HepG2 (cell line): Measurements from ENCODE around the gene SRSF6. TPM values are rescaled to one million over a fixed set of nuclear protein-coding genes. Genes with fewer than 3 reads are reported as not detected.

Experiments used
- ATAC-seq: fragments of 200-7000 bp; cut with Tn5 transposase; 3 replicates; pipeline ENCODE4 v1.9.1; 2020; ENCODE audit warnings: mild to moderate bottlenecking, moderate library complexity
- BruUV-seq: library from RNA; stranded (reverse); fragments of 400-500 nt; replicated peaks from 2 replicates; lab custom pipeline; 2021; lab: Mats Ljungman, UMichigan
- CTCF ChIA-PET: fragments of 300-600 bp; formaldehyde crosslinking; extraction: SDS; loops from one replicate; lab custom pipeline; 2021; ENCODE audit warnings: low total read pairs, inconsistent platforms, low intra/inter-chr PET ratio; lab: Yijun Ruan, JAX
- POLR2A ChIA-PET: fragments of 350-600 bp; sonication (Branson Sonifier 250); formaldehyde crosslinking; loops from one replicate; lab custom pipeline; 2020; ENCODE audit warnings: antibody characterized with exemption, inconsistent platforms; lab: Yijun Ruan, JAX
- DNase-seq: peaks from one replicate; pipeline ENCODE4 v3.0.0-alpha.2; 2015; ENCODE audit warnings: low spot score
- FAIRE-seq: peaks from 3 replicates; lab custom pipeline; 2011; peaks lifted over from hg19 to GRCh38; lab: Jason Lieb, UNC
- H2AFZ ChIP-seq: one replicate; pipeline ENCODE4 v1.6.1; 2011; ENCODE audit warnings: low read length, inconsistent platforms
- H3K27ac ChIP-seq: fragments of 300-600 bp; 3 replicates; pipeline ENCODE4 v1.8.0; 2011; ENCODE audit warnings: mixed run types, mild to moderate bottlenecking, mixed read lengths, low read length, inconsistent platforms; ENCODE audit not compliant: insufficient read depth; ENCODE audit errors: extremely low read length
- H3K27me3 ChIP-seq, 2 experiments: fragments of 200-600 bp in 1 of 2; 2 replicates in 1 of 2; 3 replicates in 1 of 2; pipeline versions ENCODE4 v1.6.0 to v1.8.0; 2011; ENCODE audit warnings: low read length in 2 of 2, mild to moderate bottlenecking in 2 of 2, moderate library complexity in 2 of 2, inconsistent platforms in 1 of 2; ENCODE audit not compliant: insufficient read depth in 2 of 2, control insufficient read depth in 1 of 2
- H3K36me3 ChIP-seq, 2 experiments: fragments of 200-600 bp in 1 of 2; replicated peaks in 1 of 2; 2 replicates in 1 of 2; 3 replicates in 1 of 2; pipeline versions ENCODE4 v1.5.1 to v1.8.0; 2011; ENCODE audit warnings: low read length in 2 of 2, inconsistent platforms in 1 of 2; ENCODE audit not compliant: insufficient read depth in 2 of 2, control insufficient read depth in 1 of 2
- H3K4me1 ChIP-seq: 2 replicates; pipeline ENCODE4 v1.5.1; 2012; ENCODE audit warnings: low read length, inconsistent platforms; ENCODE audit not compliant: insufficient read depth
- H3K4me2 ChIP-seq: 2 replicates; pipeline ENCODE4 v1.6.0; 2011; ENCODE audit warnings: low read depth, low read length, inconsistent platforms
- H3K4me3 ChIP-seq, 3 experiments: fragments of 200-600 bp in 1 of 3; sonication (generic), shearing (Covaris generic) in 1 of 3; replicated peaks in 1 of 3; 2 replicates each; pipeline ENCODE4 v1.5.1; 2011 to 2016; ENCODE audit warnings: low read length in 3 of 3, inconsistent platforms in 2 of 3, low read depth in 2 of 3, mild to moderate bottlenecking in 2 of 3, control low read depth in 1 of 3, mixed read lengths in 1 of 3; ENCODE audit not compliant: insufficient read depth in 1 of 3
- H3K79me2 ChIP-seq: one replicate; pipeline ENCODE4 v1.6.1; 2011; ENCODE audit warnings: low read length, inconsistent platforms; ENCODE audit not compliant: insufficient read depth
- H3K9ac ChIP-seq: 2 replicates; pipeline ENCODE4 v1.6.0; 2011; ENCODE audit warnings: mild to moderate bottlenecking, low read depth, low read length, inconsistent platforms; ENCODE audit not compliant: insufficient read depth
- H3K9me3 ChIP-seq: 2 replicates; pipeline ENCODE4 v1.5.1; 2012; ENCODE audit warnings: mild to moderate bottlenecking, low read length
- H4K20me1 ChIP-seq: 2 replicates; pipeline ENCODE4 v1.6.0; 2011; ENCODE audit warnings: inconsistent platforms, mild to moderate bottlenecking, low read length, moderate library complexity; ENCODE audit not compliant: insufficient read depth
- E2F2 ChIP-seq: sonication (generic); formaldehyde crosslinking; IDR thresholded peaks from 2 replicates; pipeline ENCODE4 v1.4.0; 2020; ENCODE audit warnings: missing genetic modification reagents, borderline replicate concordance
- FOXK1 ChIP-seq: sonication (generic); formaldehyde crosslinking; IDR thresholded peaks from 2 replicates; pipeline ENCODE4 v1.4.0; 2020; ENCODE audit warnings: low read depth, missing genetic modification reagents, borderline replicate concordance
- HOMEZ ChIP-seq: IDR thresholded peaks from 2 replicates; pipeline ENCODE4 v1.6.1; 2016; ENCODE audit warnings: low read depth
- HOXA9 ChIP-seq: sonication (generic); formaldehyde crosslinking; IDR thresholded peaks from 2 replicates; pipeline ENCODE4 v1.8.1; 2022; ENCODE audit warnings: missing genetic modification reagents, mild to moderate bottlenecking, moderate library complexity, borderline replicate concordance
- IRF2 ChIP-seq: IDR thresholded peaks from 2 replicates; pipeline ENCODE4 v1.6.1; 2018; ENCODE audit warnings: missing genetic modification reagents, missing compliant biosample characterization
- KDM2A ChIP-seq: sonication (generic); formaldehyde crosslinking; IDR thresholded peaks from 2 replicates; pipeline ENCODE4 v1.4.0; 2020; ENCODE audit warnings: low read depth, missing genetic modification reagents, borderline replicate concordance
- NR2F2 ChIP-seq: IDR thresholded peaks from 2 replicates; pipeline ENCODE4 v1.6.1; 2012; ENCODE audit warnings: low read depth, inconsistent platforms, borderline replicate concordance
- RAD21 ChIP-seq: fragments of 450-650 bp; formaldehyde crosslinking; IDR thresholded peaks from 2 replicates; pipeline ENCODE4 v1.5.0; 2020; ENCODE audit warnings: mild to moderate bottlenecking
- ZNF431 ChIP-seq: sonication (generic); formaldehyde crosslinking; IDR thresholded peaks from 2 replicates; pipeline ENCODE4 v1.9.0; 2022; ENCODE audit warnings: missing genetic modification reagents, low read depth, mild to moderate bottlenecking, borderline replicate concordance
- ZNF441 ChIP-seq: sonication (generic); formaldehyde crosslinking; IDR thresholded peaks from 2 replicates; pipeline ENCODE4 v1.7.0; 2021; ENCODE audit warnings: missing genetic modification reagents, borderline replicate concordance
- ZNF709 ChIP-seq: sonication (generic); formaldehyde crosslinking; IDR thresholded peaks from 2 replicates; pipeline ENCODE4 v1.5.0; 2020; ENCODE audit warnings: mild to moderate bottlenecking, missing genetic modification reagents
- ZNF766 ChIP-seq: sonication (generic); formaldehyde crosslinking; IDR thresholded peaks from 2 replicates; pipeline ENCODE4 v1.5.0; 2020; ENCODE audit warnings: missing genetic modification reagents, borderline replicate concordance
- ZNF772 ChIP-seq: sonication (generic); formaldehyde crosslinking; IDR thresholded peaks from 2 replicates; pipeline ENCODE4 v1.5.0; 2020; ENCODE audit warnings: mild to moderate bottlenecking, missing genetic modification reagents
- ZNF780A ChIP-seq: sonication (generic); formaldehyde crosslinking; IDR thresholded peaks from 2 replicates; pipeline ENCODE4 v1.8.0; 2022; ENCODE audit warnings: mild to moderate bottlenecking, missing genetic modification reagents, moderate library complexity
- WGBS: methylation state at CpG from one replicate; pipeline ENCODE4 v1.1.6; 2017; ENCODE audit warnings: low lambda C conversion rate; 5-methylcytosine and 5-hydroxymethylcytosine counted together
- in situ Hi-C: cut with HindIII; loops from 2 replicates; pipeline ENCODE4 v1.10.0; 2017; ENCODE audit warnings: low pct_unique_long_range_greater_than_20kb; ENCODE audit not compliant: extremely low pct_ligation_motif_present
- intact Hi-C: fragments of 100-400 bp; cut with micrococcal nuclease; formaldehyde crosslinking; loops from one replicate; pipeline ENCODE4 v1.10.0; 2022; ENCODE audit not compliant: unreplicated experiment
- polyA plus RNA-seq, 8 experiments: library from polyadenylated mRNA; depleted of rRNA in 3 of 8; stranded (reverse) in 7 of 8; unstranded in 1 of 8; fragments of >200 nt; fragmentation: Illumina TruSeq in 4 of 8; extraction: Trizol in 4 of 8; gene quantifications; 2 replicates each; pipeline versions ENCODE4 v1.2.1 to v1.2.3, GENCODE V29; 2011 to 2016; ENCODE audit warnings: low read depth in 4 of 8, missing spikeins in 1 of 8, mixed read lengths in 1 of 8; ENCODE audit not compliant: insufficient read depth in 1 of 8
- total RNA-seq, 5 experiments: library from RNA; depleted of rRNA; stranded (reverse); fragments of >200 nt; fragmentation: Illumina TruSeq; extraction: Trizol; gene quantifications; 2 replicates each; pipeline ENCODE4 v1.2.3, GENCODE V29; 2016; ENCODE audit warnings: low read depth in 1 of 5
- TF ChIP-seq, protein P1 (sequence below): sonication (generic); formaldehyde crosslinking; IDR thresholded peaks from 2 replicates; pipeline ENCODE4 v1.8.1; 2023; ENCODE audit warnings: missing genetic modification reagents, inconsistent platforms, borderline replicate concordance
- TF ChIP-seq, protein P2 (sequence below): sonication (generic); formaldehyde crosslinking; conservative IDR thresholded peaks from 2 replicates; pipeline ENCODE4 v1.4.0; 2020; ENCODE audit warnings: missing genetic modification reagents

The SRSF6 gene
- total and polyA plus RNA-seq, 2 of the 13 experiments (the other 11 are each of a cell fraction or from before 2014, with no cell fraction given), result 156 to 194 TPM

DNA sequence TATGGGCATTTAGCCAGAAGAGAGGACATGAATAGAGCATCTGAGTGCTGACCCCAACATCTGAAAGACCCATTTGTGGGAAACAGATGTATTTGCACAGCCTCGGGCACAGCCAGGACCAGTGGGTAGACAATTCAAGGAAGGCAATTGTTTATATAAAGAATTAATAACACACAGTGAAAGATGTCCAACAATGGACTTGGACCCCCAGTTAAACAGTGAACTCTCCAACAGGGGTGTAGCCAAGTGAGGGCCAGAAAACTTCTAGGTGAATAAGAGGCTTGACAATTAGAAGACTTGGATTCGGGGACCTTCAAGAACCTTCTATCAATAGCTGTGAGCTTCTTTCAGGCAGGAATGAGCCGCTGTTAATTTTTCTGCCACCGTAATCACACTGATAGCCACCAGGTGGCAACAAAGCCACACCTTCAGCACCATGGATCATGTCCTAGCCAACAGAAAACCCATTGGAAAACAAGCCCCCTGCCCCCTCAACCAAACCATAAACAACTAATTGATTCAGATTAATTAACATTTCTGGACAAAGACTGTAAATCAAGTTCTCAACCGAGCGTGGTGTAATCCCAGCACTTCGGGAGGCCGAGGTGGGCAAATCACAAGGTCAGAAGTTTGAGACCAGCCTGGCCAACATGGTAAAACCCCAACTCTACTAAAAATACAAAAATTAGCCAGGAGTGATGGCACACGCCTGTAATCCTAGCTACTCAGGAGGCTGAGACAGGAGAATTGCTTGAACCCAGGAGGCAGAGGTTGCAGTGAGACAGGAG, 8.8 kb upstream of the SRSF6 start:
- Histone ChIP-seq H3K27me3 (0 out of 5 replicates have a peak, but pooled peaks cover 0 to 6% of the 10 kb centered on the region in 2 experiments), H3K4me1 (peaks cover 65% of the 10 kb centered on the region), H3K27ac (no peak overlapping the region), H2AFZ (peak overlapping the region; percentile 39), H3K9me3 (no peaks in the 10 kb centered on the region), H3K36me3 (no peaks in the 10 kb centered on the region), H3K79me2 (no peaks in the 10 kb centered on the region), H3K9ac (peak overlapping the region; percentile 31; the same call in 1 of the 2 replicates), H3K4me3 (peak overlapping the region; percentile 7 to 49 (median 8); a peak in 3 of 6 replicates), H4K20me1 (no peaks in the 10 kb centered on the region), H3K4me2 (peak overlapping the region; percentile 64)
- no TSS peak for BruUV-seq
- ChIA-PET CTCF (interaction anchor here (1.2 to 3.4 kb wide), 4 partner anchors 88 to 632 kb away, joined by 3 to 55 read pairs (median 11); no protein-coding TSS in a partner anchor), POLR2A (interaction anchor here (1.0 to 1.3 kb wide), 2 partner anchors 9 to 109 kb away, joined by 3 to 15 read pairs; partner anchors contain the start of genes SGK2 and SRSF6)
- in situ Hi-C loops (loop anchor here (5.0 kb wide), 2 partner anchors 243 to 633 kb away; no protein-coding TSS in a partner anchor), intact Hi-C loops (loop anchor here (1.0 to 5.0 kb wide), 4 partner anchors 89 to 392 kb away; no protein-coding TSS in a partner anchor)
- ATAC-seq, result peak; percentile 74
- peak; percentile 98 for FAIRE-seq
- peak; percentile 70 for DNase-seq
- 8% methylated on average over 9 of the region's 9 CpGs for WGBS
- TF ChIP-seq IRF2 (peak; percentile 69), ZNF441 (no peak), RAD21 (peak; percentile 91), FOXK1 (CRISPR knock-in tag) (0 out of 2 replicates have a peak, but pooled peaks have one; percentile 65), ZNF780A (CRISPR knock-in tag) (no peak), HOMEZ (CRISPR knock-in tag) (peak; percentile 61), E2F2 (0 out of 2 replicates have a peak, but pooled peaks have one; percentile 11), KDM2A (CRISPR knock-in tag) (peak; percentile 55; the same call in 1 of the 2 replicates), ZNF431 (no peak; the same call in 1 of the 2 replicates), NR2F2 (0 out of 2 replicates have a peak, but pooled peaks have one; percentile 29), ZNF772 (CRISPR knock-in tag) (0 out of 2 replicates have a peak, but pooled peaks have one; percentile 61), HOXA9 (CRISPR knock-in tag) (no peak), ZNF766 (CRISPR knock-in tag) (no peak), ZNF709 (0 out of 2 replicates have a peak, but pooled peaks have one; percentile 42)
- TF ChIP-seq, protein P1, sequence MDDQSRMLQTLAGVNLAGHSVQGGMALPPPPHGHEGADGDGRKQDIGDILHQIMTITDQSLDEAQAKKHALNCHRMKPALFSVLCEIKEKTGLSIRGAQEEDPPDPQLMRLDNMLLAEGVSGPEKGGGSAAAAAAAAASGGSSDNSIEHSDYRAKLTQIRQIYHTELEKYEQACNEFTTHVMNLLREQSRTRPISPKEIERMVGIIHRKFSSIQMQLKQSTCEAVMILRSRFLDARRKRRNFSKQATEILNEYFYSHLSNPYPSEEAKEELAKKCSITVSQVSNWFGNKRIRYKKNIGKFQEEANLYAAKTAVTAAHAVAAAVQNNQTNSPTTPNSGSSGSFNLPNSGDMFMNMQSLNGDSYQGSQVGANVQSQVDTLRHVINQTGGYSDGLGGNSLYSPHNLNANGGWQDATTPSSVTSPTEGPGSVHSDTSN (CRISPR knock-in tag), result no peak
- TF ChIP-seq, protein P2, sequence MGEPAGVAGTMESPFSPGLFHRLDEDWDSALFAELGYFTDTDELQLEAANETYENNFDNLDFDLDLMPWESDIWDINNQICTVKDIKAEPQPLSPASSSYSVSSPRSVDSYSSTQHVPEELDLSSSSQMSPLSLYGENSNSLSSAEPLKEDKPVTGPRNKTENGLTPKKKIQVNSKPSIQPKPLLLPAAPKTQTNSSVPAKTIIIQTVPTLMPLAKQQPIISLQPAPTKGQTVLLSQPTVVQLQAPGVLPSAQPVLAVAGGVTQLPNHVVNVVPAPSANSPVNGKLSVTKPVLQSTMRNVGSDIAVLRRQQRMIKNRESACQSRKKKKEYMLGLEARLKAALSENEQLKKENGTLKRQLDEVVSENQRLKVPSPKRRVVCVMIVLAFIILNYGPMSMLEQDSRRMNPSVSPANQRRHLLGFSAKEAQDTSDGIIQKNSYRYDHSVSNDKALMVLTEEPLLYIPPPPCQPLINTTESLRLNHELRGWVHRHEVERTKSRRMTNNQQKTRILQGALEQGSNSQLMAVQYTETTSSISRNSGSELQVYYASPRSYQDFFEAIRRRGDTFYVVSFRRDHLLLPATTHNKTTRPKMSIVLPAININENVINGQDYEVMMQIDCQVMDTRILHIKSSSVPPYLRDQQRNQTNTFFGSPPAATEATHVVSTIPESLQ (CRISPR knock-in tag), result 0 out of 2 replicates have a peak, but pooled peaks have one; percentile 72
